HG03025 (cell line): ENCODE results near the gene RERE.

Source experiments
- ATAC-seq: cut with Tn5 transposase; IDR thresholded peaks from one replicate; pipeline ENCODE4 v1.9.1; 2021; ENCODE audit warnings: mild to moderate bottlenecking, moderate library complexity; ENCODE audit not compliant: unreplicated experiment, low FRiP score

The RERE gene

DNA sequence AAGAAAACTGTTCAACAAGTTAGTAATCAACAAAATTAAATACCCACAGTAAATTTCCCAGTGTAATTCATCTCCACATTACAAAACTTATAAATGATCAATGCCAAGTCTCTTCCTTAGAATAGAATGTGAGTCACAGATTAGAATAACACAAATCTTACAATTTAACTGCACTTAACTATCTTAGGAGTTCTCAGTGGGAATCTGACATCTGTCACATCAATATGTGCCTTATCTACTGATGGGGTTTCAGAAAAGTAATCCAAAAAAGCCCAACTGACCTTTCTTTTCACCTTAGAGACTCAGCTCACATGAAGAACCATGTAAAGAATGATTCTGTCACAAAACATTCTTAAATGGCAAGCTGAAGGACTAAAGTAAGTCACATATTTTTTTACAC lies 141.4 kb downstream of the RERE start:
- no peak for ATAC-seq

DNA sequence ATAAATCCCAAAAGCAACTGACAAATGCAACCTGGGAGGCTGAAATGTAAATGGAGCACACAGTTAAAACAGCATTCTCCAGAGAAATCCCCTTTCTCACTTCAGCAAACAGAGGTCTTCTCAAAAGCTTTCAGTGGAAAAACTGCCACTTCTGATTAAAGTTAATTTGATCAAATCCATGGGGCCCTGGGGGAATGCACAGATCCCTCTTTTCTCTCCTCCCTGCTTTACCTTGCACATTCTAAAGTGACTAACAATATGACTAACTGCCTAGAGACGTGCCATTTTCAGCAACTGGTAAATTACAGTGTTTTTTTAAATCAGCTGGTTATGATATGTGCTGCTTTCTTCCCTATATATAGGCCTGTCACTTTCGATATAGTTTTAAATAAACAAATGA lies 142.5 kb downstream of the RERE start:
- no peak for ATAC-seq

DNA sequence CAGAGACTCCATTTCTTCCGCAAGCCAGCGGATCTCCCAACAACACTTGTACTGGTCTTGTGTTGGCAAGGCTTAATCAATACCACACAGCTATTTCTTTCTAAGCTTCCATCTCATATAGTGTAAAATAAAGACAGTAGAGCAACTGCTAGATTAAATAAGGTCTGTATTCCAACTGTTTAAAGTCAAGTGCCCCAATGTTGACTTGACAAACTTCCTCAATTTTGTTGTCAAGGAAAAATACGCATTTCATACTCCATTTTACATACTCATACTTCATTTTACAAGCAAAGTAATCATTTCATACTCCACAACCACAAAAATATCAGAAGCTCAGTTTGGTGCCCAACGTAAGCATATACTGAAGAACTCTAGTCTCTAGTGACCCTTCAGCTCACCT lies 143.0 kb downstream of the RERE start:
- ATAC-seq: no peak

- ATAC-seq: no peak
Measured at GRCh38 chr1:8671306-8671917, 146.0 kb downstream of the RERE start.

DNA sequence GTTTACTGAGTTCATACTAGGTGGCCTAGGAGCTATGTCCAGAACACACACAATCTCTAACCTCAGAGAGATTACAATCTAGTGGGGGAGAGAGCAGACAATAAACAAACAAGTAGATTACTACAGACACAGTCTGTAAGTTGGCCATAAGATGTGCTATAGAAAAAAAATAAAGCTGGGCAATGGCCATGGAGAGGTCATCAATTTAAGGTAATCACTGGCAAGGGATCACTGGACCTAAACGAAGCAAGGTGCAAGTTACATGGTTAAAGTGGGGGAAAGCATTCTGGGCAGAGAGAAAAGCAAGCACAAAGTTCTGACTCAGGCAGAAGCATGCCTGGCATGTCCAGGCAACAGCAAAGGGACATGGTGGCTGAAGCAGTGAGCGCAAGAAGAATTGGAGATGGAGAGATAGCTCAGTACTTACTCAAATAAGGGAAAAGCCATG lies 147.0 kb downstream of the RERE start:
- no peak for ATAC-seq

DNA sequence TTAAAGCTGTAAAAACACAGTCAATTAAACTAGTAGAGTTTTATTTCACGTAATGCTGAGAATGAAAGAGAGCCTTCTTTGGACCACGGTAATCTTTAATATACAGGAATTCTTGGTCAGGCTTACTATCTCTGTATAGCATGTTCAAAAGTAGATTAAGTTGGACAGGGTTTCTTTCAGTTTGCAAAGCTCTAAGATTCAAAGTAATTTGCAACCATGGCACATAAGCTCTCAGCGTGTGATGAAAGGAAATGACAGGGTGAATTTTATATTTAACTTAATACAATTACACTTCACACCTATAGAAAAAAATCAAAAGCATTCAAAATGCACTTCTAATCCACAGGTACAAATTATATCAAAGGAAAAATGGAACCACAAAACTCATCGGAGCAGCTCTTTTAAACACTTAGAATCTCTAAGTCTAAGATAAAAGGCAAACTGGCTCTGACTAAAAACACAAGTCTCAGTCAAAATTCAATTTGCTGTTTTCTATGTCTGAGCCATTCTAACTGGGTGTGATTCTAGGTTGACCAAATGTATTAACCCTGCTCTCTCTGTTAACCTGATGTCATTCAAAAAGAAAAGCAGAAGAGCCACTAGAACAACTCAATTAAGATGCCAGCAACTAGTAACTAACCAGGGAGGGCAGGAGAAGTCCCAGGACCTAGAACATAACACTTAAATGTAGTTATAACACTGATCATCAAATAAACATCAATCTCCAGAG lies 147.7 kb downstream of the RERE start:
- no peak for ATAC-seq

GRCh38 chr1:8667869-8668594 lies 149.4 kb downstream of the RERE start:
- ATAC-seq: no peak

- no peak for ATAC-seq
Measured at GRCh38 chr1:8666389-8667167, 150.9 kb downstream of the RERE start.

DNA sequence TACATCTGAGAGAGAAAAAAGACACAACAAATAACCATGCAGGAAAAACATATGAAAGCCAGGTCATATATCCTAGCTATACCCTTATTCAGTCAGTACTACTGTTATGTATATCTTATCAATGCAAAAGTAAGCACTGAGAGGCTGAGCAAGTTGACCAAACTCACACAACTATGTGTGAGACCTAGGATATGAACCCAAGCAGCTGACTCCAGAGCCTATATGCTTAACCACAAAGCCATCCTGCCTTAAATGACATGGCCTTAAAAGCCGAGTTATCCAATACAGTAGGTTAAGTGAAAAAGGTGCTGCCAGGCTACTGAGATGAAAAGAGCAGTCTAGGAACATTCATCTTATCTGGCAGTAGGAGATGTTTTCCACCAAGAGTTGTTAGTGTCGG lies 151.6 kb downstream of the RERE start:
- ATAC-seq: no peak

- no peak for ATAC-seq
Measured at GRCh38 chr1:8664887-8665286, 152.6 kb downstream of the RERE start.

- no peak for ATAC-seq
Measured at GRCh38 chr1:8663915-8664329, 153.5 kb downstream of the RERE start.

DNA sequence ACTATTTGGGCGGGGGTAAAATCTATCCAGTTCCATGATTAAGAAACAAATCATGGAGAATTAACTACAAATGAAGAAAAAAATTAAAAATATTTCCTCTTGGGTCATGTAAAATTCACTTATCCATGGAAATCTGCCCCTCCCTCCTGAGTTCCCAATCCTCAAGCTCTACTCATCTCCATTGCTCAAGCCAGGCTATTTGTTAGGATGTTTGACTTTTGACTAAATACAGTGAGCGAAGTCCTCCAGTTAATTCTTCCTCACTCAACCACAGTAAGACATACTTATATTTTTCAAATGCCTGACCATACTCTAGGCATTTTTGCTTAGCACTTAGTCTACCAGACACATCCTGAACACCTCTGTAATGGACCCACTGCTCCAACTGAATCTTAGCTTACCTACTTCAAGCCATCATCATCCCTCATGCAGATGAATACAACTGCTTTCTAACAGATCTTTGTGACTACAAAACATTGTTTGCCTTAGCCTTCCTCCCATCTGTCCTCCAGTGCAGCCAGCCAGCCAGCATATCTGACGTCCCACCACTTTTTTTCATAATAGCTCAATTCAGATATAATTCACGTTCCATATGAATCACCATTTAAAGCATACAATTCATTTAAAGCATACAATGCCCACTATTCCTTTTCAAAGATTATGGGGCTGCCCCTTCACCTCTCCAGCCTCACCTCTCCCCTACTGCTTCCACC lies 154.2 kb downstream of the RERE start:
- no peak for ATAC-seq

- no peak for ATAC-seq
Measured at GRCh38 chr1:8662380-8663072, 154.9 kb downstream of the RERE start.

GRCh38 chr1:8661185-8662110 lies 156.0 kb downstream of the RERE start:
- no peak for ATAC-seq

GRCh38 chr1:8660411-8660828 lies 157.0 kb downstream of the RERE start:
- no peak for ATAC-seq

DNA sequence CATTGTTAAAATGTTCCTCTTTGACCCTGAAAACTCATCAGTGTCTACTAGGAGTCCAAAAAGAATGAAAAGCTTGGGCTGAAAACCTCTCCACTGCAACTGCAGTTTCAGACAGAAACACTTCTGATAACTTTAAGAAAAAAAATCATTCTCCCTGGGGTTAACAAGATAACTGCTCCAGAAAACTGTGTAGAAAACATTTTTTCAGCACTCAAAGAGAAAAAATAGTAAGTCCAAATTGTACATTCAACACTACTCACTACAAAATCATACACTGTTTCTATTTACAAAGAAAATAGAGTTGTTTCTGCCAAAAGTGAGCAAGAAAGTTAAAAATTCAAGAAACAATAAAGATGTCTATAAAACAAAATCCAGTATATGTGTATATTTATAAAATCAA lies 157.8 kb downstream of the RERE start:
- no peak for ATAC-seq

- ATAC-seq: no peak
Measured at GRCh38 chr1:8653878-8654277, 163.6 kb downstream of the RERE start.

DNA sequence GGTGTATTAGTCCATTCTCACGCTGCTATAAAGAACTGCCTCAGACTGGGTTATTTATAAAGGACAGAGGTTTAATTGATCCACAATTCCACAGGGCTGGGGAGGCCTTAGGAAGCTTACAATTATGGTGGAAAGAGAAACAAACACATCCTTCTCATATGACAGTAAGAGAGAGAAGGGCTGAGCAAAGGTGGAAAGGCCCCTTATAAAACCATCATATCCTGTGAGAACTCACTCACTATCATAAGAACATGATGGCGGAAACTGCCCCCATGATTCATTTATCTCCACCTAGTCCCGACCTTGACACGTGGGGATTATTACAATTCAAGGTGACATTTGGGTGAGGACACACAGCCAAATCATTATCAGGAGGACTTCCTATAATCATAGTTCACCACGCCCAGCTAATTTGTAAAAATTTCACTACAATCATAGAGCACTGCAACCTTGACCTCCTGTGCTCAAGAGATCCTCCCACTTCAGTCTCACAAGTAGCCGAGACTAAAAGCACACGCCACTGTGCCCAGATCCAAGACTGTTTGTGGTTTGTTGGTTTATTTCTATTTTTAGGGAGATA lies 164.9 kb downstream of the RERE start:
- ATAC-seq: no peak
